ENCODE data around the gene MAGOH.

Gene MAGOH

DNA sequence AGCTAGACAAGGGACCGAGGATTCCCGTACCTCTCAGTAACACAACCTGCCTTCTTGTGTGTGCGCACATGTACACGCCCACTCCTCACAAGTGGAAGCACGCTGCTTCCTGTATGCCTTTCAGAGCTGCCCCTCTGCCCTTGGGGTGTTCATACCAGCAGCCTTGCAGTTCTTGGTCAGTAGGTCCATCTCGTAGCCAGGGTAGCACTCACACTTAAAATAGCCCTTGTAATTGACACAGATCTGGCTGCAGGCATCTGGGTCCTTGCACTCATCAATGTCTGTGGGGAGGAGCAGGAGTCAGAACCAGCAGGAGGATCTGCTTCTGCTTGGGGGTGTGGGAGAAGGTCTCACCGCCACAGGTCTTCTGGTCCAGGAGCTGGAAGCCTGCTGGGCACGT, 32.6 kb upstream of the MAGOH start:
- DNase-seq (ENCODE audit: low read depth): no peak

DNA sequence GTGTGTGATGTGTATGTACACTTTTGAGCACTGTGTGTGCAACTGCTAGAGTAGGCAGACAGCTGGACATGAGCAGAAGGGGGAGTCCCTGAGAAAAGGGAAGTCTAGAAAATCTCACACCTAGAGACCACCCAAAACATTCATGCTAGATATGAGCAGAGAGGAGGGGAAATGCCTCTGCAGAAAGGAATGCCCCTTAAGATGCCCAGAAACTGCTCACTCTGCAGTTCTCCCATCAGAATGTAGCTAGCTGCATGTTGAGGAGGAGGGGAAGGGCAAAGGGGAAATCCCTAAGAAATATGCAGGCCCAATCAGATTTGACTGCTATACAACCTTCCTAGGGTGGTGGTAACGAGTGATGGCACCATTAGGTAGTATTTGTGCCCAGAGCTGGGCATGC, 31.8 kb upstream of the MAGOH start:
- DNase-seq (ENCODE audit: low read depth): no peak

DNA sequence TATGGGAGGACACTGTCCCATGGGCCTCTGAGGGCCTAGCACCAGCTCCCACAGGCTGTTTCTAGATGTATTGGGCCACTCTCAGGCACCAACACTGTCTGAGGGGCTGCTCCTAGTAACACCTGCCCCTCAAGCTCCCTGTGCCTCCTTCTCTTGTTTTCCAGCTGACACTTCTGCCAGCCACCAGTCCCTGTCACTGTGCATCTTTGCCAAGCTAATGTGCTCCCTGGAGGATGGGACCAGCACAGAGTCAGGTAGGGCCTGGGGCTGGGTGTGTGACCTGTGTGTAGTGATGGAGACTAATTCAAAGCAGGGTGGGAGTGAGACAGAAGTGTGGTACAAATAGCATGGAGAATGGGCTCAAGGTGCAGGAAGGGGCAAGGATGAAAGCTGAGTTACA, 29.4 kb upstream of the MAGOH start:
- no peak for DNase-seq (ENCODE audit: low read depth)

- DNase-seq (ENCODE audit: low read depth): no peak
These were observed 27.7 kb upstream of the MAGOH start for GRCh38 chr1:53266038-53266437.

- no peak for DNase-seq (ENCODE audit: low read depth)
These were observed 27.3 kb upstream of the MAGOH start for GRCh38 chr1:53265581-53265980.

GRCh38 chr1:53264048-53264447, 25.7 kb upstream of the MAGOH start:
- no peak for DNase-seq (ENCODE audit: low read depth)

DNA sequence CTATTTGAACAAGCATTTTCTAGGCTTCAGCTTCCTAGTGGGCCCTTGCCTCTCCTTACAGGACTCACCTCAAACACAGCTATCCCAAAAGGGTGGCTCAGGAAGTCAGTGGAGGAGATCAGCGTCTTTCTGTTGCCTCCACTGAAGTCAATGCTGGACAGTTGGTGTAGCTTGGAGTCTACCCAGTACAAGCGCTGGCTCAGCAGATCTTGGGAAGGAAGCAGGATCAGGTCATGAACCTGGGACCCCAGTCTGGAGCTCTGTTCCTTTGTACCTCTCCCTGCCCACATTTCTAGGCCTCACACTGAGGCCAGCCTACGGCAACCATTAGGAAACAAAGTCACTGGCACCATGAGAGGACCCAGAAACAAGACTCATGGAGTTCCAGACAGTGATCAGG, 23.7 kb upstream of the MAGOH start:
- no peak for DNase-seq (ENCODE audit: low read depth)

DNA sequence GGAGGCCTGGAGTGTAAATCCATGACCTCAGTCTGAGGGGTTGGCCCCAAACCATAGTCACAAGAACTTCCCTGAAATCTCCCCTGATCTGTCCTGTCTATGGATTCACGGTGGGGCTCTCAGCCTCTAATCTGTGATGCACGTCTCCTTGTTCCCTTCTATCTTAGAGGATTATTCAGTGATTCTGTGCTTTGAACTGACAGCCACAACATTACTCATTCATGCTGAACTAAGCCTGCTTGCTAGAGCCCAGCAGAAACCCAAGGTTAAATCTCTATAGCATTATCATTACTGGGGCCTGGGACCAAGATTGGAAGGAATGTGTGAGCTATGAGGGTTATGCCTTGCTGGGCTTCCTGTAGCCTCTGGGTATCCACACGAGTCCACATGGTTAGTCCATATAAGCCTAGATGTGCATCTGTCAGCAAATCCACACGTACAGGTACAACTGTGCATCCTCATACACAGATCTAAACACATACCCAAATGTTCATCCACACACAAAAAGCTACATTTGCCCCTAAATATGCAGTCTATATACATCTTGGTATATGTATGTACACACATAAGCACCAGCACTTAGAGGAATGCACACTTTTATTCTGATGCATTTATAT, 22.4 kb upstream of the MAGOH start:
- no peak for DNase-seq (ENCODE audit: low read depth)

- DNase-seq (ENCODE audit: low read depth): no peak
These were observed 21.6 kb upstream of the MAGOH start for GRCh38 chr1:53259932-53260331.

DNA sequence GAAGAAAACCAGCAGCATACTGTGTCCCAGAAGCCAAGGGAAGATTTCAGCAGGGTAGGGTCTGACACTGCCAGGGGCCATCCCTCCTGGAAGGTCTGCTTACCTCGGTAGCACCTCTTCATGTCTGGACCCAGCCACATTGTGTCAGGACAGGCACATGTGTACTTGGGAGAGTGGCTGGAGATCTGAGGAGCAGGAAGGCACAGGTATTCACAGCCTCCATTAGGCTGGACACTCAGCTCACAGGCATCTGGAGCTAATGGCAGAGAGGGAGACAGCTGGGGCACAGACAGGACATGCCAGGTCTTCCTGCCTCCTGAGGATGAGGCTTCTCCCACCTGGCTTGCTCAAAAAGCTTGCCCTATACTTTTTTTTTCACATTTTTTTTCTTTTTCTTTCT, 19.9 kb upstream of the MAGOH start:
- DNase-seq (ENCODE audit: low read depth): no peak

GRCh38 chr1:53257454-53258081, 19.2 kb upstream of the MAGOH start:
- no peak for DNase-seq (ENCODE audit: low read depth)

- no peak for DNase-seq (ENCODE audit: low read depth)
These were observed 18.5 kb upstream of the MAGOH start for GRCh38 chr1:53256511-53257453.

GRCh38 chr1:53255031-53255430, 16.7 kb upstream of the MAGOH start:
- DNase-seq (ENCODE audit: low read depth): no peak

DNA sequence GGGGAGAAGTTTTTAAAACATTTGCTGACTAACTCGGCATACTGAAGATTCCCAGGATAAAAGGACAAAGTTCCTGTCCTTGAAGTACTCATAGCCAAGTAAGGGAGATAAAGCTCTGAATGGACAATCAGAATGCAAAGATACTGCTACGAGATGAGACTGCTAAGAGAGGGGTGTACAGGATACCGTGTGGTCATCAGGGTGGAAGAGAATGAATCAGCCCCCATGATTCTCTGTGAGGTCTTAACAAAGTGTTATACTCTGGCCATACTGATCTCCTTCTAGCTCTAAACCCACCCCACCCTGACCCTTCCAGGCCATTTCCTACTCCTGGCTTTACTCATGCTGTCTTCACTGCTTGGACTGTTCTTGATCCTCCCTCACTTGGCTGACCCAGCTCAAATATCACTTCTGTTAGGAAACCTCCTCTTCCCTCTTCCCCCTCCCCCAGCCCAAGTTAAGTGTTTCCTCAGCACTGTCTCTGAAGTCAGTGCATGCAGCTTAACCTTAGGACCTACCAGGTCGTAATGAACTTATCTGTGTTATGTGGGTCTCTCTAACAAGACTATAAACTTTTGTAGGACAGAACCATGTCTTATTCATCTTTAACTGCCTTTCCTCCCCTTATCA, 15.8 kb upstream of the MAGOH start:
- no peak for DNase-seq (ENCODE audit: low read depth)

- DNase-seq (ENCODE audit: low read depth): no peak
These were observed 12.0 kb upstream of the MAGOH start for GRCh38 chr1:53250325-53250724.

GRCh38 chr1:53249706-53250105, 11.4 kb upstream of the MAGOH start:
- no peak for DNase-seq (ENCODE audit: low read depth)

DNA sequence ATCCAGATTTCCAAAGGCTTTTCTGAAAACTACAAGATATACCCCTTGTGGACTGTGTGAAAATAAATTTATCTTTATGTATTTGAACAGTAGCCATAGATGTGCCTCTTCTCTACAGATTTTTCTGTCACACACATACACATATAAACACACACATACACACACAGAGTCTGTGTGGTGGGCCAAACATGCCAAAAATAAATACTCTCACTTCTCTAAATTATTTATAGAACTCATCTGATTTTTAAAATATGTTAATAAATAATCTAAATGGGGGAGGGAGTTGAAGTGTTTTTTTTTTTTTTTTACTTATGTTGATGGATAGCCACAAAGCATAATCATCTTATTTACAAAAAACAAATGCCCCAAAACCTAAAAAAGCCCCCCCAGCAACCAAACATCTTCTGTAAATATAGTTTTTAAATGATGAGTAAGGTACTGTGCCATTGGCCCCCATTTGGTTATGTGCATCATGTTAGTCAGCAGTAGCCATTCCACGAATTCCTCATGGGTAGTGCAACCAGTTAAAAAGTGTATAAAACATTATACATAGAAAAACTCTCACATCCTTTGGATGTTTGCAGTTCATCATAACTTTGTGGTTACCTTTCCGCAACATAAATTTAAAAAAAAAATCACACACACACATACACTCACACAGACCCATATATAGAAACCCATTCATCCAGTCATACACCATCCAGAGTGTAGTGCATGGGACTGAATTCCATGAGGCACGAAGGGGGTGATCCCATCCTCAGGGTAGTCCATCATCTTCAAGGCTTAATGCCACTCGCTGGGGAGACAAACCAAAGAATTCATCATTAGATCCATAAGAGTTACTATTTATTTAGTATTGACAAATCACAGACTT, 8.2 kb upstream of the MAGOH start:
- no peak for DNase-seq (ENCODE audit: low read depth)

DNA sequence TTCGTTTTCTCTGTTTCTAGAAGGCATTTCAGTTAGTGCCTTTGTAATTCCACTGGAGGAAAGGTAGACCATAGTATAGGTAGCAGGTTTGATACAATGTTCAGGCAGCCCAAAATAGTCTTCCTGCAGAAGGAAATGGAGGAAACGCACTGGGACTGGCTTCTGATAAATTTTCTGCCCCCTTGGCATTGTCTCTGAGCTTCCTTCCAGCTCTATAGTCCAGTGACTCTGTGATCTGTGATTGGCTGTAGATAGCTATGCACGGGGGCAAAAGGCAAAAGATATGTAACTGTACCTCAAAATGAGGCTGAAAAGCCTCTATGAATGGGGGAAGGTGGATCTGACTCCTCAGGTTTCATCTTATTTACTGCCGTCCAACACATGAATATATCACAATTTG, 5.8 kb upstream of the MAGOH start:
- DNase-seq (ENCODE audit: low read depth): no peak

DNA sequence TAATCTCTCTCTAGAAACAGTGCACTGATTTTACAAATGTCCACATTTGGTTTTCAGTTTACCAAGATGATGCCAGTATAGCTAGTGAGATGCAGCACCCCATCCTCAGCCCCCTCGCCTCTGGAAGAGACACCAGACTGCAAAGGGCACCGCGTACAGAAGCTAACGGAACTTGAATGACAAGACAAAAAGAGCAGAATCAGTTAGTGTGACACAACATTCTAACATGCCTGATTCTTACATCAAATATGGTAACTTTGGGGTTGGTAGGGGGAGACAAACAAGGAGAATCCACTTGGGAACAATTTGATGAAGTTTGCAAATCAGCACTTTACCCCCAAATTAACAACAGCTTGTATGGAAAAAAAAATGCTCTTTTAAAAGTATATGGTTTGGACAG, 4.1 kb upstream of the MAGOH start:
- no peak for DNase-seq (ENCODE audit: low read depth)

DNA sequence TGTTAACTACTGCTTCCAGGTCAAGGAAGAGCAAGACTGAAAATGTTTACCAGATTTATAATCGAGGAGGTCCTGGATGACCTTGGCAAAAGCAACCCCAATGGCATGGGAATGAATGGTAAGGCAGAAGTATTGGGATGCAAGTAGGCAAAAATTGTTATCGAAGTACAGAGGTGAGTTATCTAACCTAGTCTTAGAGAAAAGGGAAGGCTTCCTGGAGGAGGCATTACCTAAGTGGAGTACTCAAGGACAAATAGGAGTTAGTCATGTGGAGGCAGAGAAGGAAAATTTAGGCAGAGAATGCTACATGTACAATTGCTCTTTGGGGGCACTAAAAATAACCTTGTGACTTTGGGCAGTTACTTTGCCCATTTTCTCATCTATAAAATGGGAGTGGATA, 3.5 kb upstream of the MAGOH start:
- DNase-seq (ENCODE audit: low read depth): no peak

DNA sequence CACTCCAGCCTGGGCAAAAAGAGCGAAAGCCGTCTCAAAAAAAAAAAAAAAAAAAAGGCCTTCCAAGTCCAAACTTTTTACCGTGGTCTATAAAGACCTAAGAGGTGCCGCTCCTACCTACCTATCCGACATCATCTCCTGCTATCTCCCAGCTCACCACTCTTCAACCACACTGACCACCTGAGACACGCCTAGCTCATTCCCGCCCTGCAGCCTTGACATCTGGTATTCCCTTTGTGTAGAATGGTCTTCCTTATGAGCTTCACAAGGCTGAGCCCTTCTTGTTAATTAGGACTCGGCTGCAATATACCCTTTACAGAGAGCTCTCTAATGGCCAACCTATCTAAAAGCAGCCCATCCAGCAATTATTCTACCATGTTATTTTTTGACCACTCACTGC, 680 bp downstream of the MAGOH start:
- no peak for DNase-seq (ENCODE audit: low read depth)

- DNase-seq (ENCODE audit: low read depth): no peak
These were observed 17.4 kb downstream of the MAGOH start for GRCh38 chr1:53220962-53221286.

All from stimulated activated CD8-positive, alpha-beta memory T cell treated with anti-CD3 and anti-CD28 coated beads, Interleukin-7, amount 100 ng/mL, for 24 hours (primary cell).